Measurements from ENCODE around the gene NEAT1. TPM values are rescaled to one million over a fixed set of nuclear protein-coding genes. Genes with fewer than 3 reads are reported as not detected.

NEAT1 gene
- total and polyA plus RNA-seq, 8 donors: 106 to 1,441 (median 149) TPM

GRCh38 chr11:65415499-65416340 lies 6.9 kb upstream of the NEAT1 start:
- intact Hi-C loops (cut with DNase I): loop anchor here in 1 of 2 donors (5.0 kb wide), 1 partner anchor 92 kb away; no protein-coding TSS in a partner anchor
- H3K4me1 ChIP-seq: peaks cover 45 to 54% of the 10 kb centered on the region in 2 donors
- TF ChIP-seq CTCF (IDR thresholded peaks at IDR 0.05): no peak
- peak overlapping the region in 1 of 2 donors; percentile 80 for H3K4me3 ChIP-seq
- H3K27ac ChIP-seq: peak overlapping the region in 1 of 2 donors; percentile 100
- ATAC-seq: no peak
- H3K36me3 ChIP-seq: peaks cover 0 to 34% of the 10 kb centered on the region in 2 donors
- H3K27me3 ChIP-seq: no peaks in the 10 kb centered on the region
- DNase-seq: peak in 2 of 4 donors; percentile 32 to 67
- H3K9me3 ChIP-seq: no peaks in the 10 kb centered on the region

- peak; percentile 98 to 99 for TF ChIP-seq CTCF (IDR thresholded peaks at IDR 0.05)
- Histone ChIP-seq H3K27me3 (no peaks in the 10 kb centered on the region), H3K27ac (peak overlapping the region; percentile 99 to 100), H3K36me3 (peaks cover 0 to 27% of the 10 kb centered on the region in 2 donors), H3K4me3 (peak overlapping the region in 1 of 2 donors; percentile 80), H3K4me1 (peaks cover 49 to 60% of the 10 kb centered on the region in 2 donors), H3K9me3 (no peaks in the 10 kb centered on the region)
- ATAC-seq (peak; percentile 56), DNase-seq (peak; percentile 81 to 99 (median 92))
- intact Hi-C loops (cut with DNase I): loop anchor here in 1 of 2 donors (5.0 kb wide), 1 partner anchor 91 kb away; no protein-coding TSS in a partner anchor
Observed at GRCh38 chr11:65416341-65416824, 6.2 kb upstream of the NEAT1 start.

- Histone ChIP-seq H3K27ac (peak overlapping the region; percentile 99 to 100), H3K4me1 (peaks cover 49 to 63% of the 10 kb centered on the region in 2 donors), H3K36me3 (peaks cover 0 to 20% of the 10 kb centered on the region in 2 donors), H3K9me3 (no peaks in the 10 kb centered on the region), H3K4me3 (peak overlapping the region in 1 of 2 donors; percentile 80), H3K27me3 (no peaks in the 10 kb centered on the region)
- DNase-seq: peak in 2 of 4 donors; percentile 61 to 86
- intact Hi-C loops (cut with DNase I): loop anchor here in 1 of 2 donors (5.0 kb wide), 1 partner anchor 90 kb away; no protein-coding TSS in a partner anchor
- no peak for ATAC-seq
- no peak for TF ChIP-seq CTCF (IDR thresholded peaks at IDR 0.05)
Observed at GRCh38 chr11:65416841-65417701, 5.5 kb upstream of the NEAT1 start.

- H3K9me3 ChIP-seq: no peaks in the 10 kb centered on the region
- intact Hi-C loops (cut with DNase I): loop anchor here in 1 of 2 donors (5.0 kb wide), 1 partner anchor 89 kb away; no protein-coding TSS in a partner anchor
- TF ChIP-seq CTCF (IDR thresholded peaks at IDR 0.05): no peak
- DNase-seq: peak in 3 of 4 donors; percentile 64 to 84 (median 68)
- H3K27ac ChIP-seq: peak overlapping the region; percentile 99 to 100
- H3K4me3 ChIP-seq: peak overlapping the region in 1 of 2 donors; percentile 80
- no peak for ATAC-seq
- peaks cover 49 to 63% of the 10 kb centered on the region in 2 donors for H3K4me1 ChIP-seq
- peaks cover 0 to 12% of the 10 kb centered on the region in 2 donors for H3K36me3 ChIP-seq
- no peaks in the 10 kb centered on the region for H3K27me3 ChIP-seq
Observed at GRCh38 chr11:65417702-65418430, 4.7 kb upstream of the NEAT1 start.
